Mesendoderm (in vitro differentiated cells): Measurements from ENCODE around the gene CEP41. TPM values are rescaled to one million over a fixed set of nuclear protein-coding genes. Genes with fewer than 3 reads are reported as not detected.

ENCODE experiments used
- DNase-seq: peaks from one replicate; pipeline ENCODE4 v3.0.0; 2013
- H2AK5ac ChIP-seq: 2 replicates; pipeline ENCODE4 v1.6.1; 2013; ENCODE audit warnings: low read length, inconsistent platforms
- H2BK120ac ChIP-seq: 2 replicates; pipeline ENCODE4 v1.6.1; 2013; ENCODE audit warnings: low read depth, mild to moderate bottlenecking, low read length, moderate library complexity, mixed read lengths
- H2BK15ac ChIP-seq: replicated peaks from 2 replicates; pipeline ENCODE4 v1.6.1; 2013; ENCODE audit warnings: low read depth, mild to moderate bottlenecking, moderate library complexity
- H2BK5ac ChIP-seq: 2 replicates; pipeline ENCODE4 v1.6.1; 2013; ENCODE audit warnings: low read length, inconsistent platforms
- H3K18ac ChIP-seq: 2 replicates; pipeline ENCODE4 v1.6.1; 2013; ENCODE audit warnings: mild to moderate bottlenecking, low read length, mixed read lengths
- H3K23ac ChIP-seq: one replicate; pipeline ENCODE4 v1.6.1; 2013; ENCODE audit warnings: low read length
- H3K27ac ChIP-seq: 2 replicates; pipeline ENCODE4 v1.5.1; 2013; ENCODE audit warnings: low read depth, mild to moderate bottlenecking, inconsistent platforms, low read length, moderate library complexity
- H3K27me3 ChIP-seq: 2 replicates; pipeline ENCODE4 v1.6.1; 2013; ENCODE audit warnings: low read length, control low read depth, mild to moderate bottlenecking, inconsistent platforms; ENCODE audit not compliant: insufficient read depth, poor library complexity
- H3K36me3 ChIP-seq: 2 replicates; pipeline ENCODE4 v1.6.1; 2013; ENCODE audit warnings: low read length, inconsistent platforms; ENCODE audit not compliant: control insufficient read depth, insufficient read depth
- H3K4ac ChIP-seq: one replicate; pipeline ENCODE4 v1.6.1; 2013; ENCODE audit warnings: low read depth, mild to moderate bottlenecking, low read length, moderate library complexity
- H3K4me1 ChIP-seq: 2 replicates; pipeline ENCODE4 v1.6.1; 2013; ENCODE audit warnings: low read depth, low read length, inconsistent platforms; ENCODE audit not compliant: control insufficient read depth
- H3K4me2 ChIP-seq: 2 replicates; pipeline ENCODE4 v1.6.1; 2013; ENCODE audit warnings: low read length
- H3K4me3 ChIP-seq: 2 replicates; pipeline ENCODE4 v1.5.1; 2013; ENCODE audit warnings: mild to moderate bottlenecking, low read length
- H3K56ac ChIP-seq: one replicate; pipeline ENCODE4 v1.6.1; 2013; ENCODE audit warnings: low read length
- H3K79me1 ChIP-seq: 2 replicates; pipeline ENCODE4 v1.6.1; 2013; ENCODE audit warnings: low read length, inconsistent platforms
- H3K79me2 ChIP-seq: 2 replicates; pipeline ENCODE4 v1.6.1; 2013; ENCODE audit warnings: mild to moderate bottlenecking, low read length; ENCODE audit not compliant: control insufficient read depth, insufficient read depth
- H3K9ac ChIP-seq: 2 replicates; pipeline ENCODE4 v1.6.1; 2013; ENCODE audit warnings: low read length, inconsistent platforms
- H4K5ac ChIP-seq: one replicate; pipeline ENCODE4 v1.6.1; 2013; ENCODE audit warnings: low read length
- H4K8ac ChIP-seq: one replicate; pipeline ENCODE4 v1.6.1; 2013; ENCODE audit warnings: low read depth, mild to moderate bottlenecking, control low read depth, low read length, moderate library complexity
- WGBS: extraction: QIAGEN DNeasy Blood & Tissue Kit; methylation state at CpG from one replicate; pipeline ENCODE4 v1.1.7; 2013; ENCODE audit warnings: low lambda C conversion rate, missing lambda C conversion rate; ENCODE audit not compliant: insufficient coverage; ENCODE audit errors: extremely low coverage; 5-methylcytosine and 5-hydroxymethylcytosine counted together
- polyA plus RNA-seq, 2 experiments: library from polyadenylated mRNA; stranded (reverse); fragments of 200-250 nt; gene quantifications; one replicate each; pipeline ENCODE4 v1.2.3, GENCODE V29; 2013

The CEP41 gene
- 11.1 TPM for polyA plus RNA-seq (2013, experiment 1 of 2)
- polyA plus RNA-seq (2013, experiment 2 of 2), result 11.3 TPM

GRCh38 chr7:130440527-130441365 lies at the start of gene CEP41:
Gene CEP41, minus strand, starts transcription at chr7:130441016. Its CDS starts 50 bp downstream, at chr7:130440966.
- peak; percentile 100 for DNase-seq
- no peaks in the 10 kb centered on the region for H3K27me3 ChIP-seq
- H3K4me3 ChIP-seq, result peak within 1 kb of the TSS; percentile 86
- peak within 1 kb of the TSS; percentile 94 for H3K27ac ChIP-seq
- no peak within 1 kb of the TSS for H4K8ac ChIP-seq
- no CpG with 5 or more reads among the region's 61 CpGs for WGBS
- H4K5ac ChIP-seq, result peak within 1 kb of the TSS; percentile 99
- H3K79me2 ChIP-seq, result no peaks in the 10 kb centered on the region
- peak within 1 kb of the TSS; percentile 40 for H2AK5ac ChIP-seq
- peak within 1 kb of the TSS; percentile 48 for H3K23ac ChIP-seq
- no peaks in the 10 kb centered on the region for H3K79me1 ChIP-seq
- peak within 1 kb of the TSS; percentile 94 for H3K9ac ChIP-seq
- H3K4ac ChIP-seq, result peak within 1 kb of the TSS; percentile 91
- H3K18ac ChIP-seq, result peak within 1 kb of the TSS; percentile 91
- peak within 1 kb of the TSS; percentile 41 for H2BK15ac ChIP-seq
- peak within 1 kb of the TSS; percentile 97 for H3K56ac ChIP-seq
- no peaks in the 10 kb centered on the region for H3K36me3 ChIP-seq
- H3K4me1 ChIP-seq, result peaks cover 6% of the 10 kb centered on the region
- peak within 1 kb of the TSS; percentile 97 for H2BK5ac ChIP-seq
- H2BK120ac ChIP-seq, result peak within 1 kb of the TSS; percentile 75
- H3K4me2 ChIP-seq, result peak within 1 kb of the TSS; percentile 81

DNA sequence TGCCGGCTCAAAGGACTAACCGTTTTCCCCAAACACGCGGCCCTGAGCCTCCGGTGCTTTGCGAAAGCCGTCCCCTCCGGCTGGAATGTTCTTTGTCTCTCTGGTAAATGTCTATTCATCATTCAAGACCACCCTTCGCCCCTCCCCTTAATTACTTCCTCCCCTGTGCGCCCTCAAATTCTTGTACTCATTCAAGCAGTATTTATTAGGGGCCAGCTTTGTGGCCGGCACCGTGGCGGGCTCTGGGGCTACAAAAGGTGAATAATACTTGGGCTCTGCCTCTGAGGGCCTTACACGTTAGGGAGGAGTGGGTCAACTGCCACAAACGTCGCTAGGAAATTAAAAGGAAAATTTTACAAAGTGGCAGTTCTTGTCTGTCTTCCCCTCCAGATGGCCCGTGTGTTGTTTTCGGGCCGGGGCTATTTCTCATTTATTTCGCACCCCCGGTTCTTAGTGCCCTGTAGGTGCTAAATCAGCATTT lies 49.5 kb upstream of the CEP41 start:
- H3K36me3 ChIP-seq, result no peaks in the 10 kb centered on the region
- peaks cover 19% of the 10 kb centered on the region for H3K79me2 ChIP-seq
- H3K4me3 ChIP-seq, result no peak overlapping the region
- peak overlapping the region; percentile 57 for H3K56ac ChIP-seq
- peaks cover 11% of the 10 kb centered on the region for H3K79me1 ChIP-seq
- peak overlapping the region; percentile 29 for H4K8ac ChIP-seq
- no peak overlapping the region for H2BK120ac ChIP-seq
- H2AK5ac ChIP-seq, result no peak overlapping the region
- H3K18ac ChIP-seq, result no peak overlapping the region
- peak overlapping the region; percentile 21 for H3K4ac ChIP-seq
- H3K4me1 ChIP-seq, result peaks cover 3% of the 10 kb centered on the region
- WGBS, result no CpG with 5 or more reads among the region's 21 CpGs
- DNase-seq, result peak; percentile 64
- H3K9ac ChIP-seq, result peak overlapping the region; percentile 52
- no peak overlapping the region for H3K23ac ChIP-seq
- H2BK5ac ChIP-seq, result no peak overlapping the region
- H3K27ac ChIP-seq, result no peak overlapping the region
- peak overlapping the region; percentile 22 for H3K4me2 ChIP-seq
- H3K27me3 ChIP-seq, result peaks cover 6% of the 10 kb centered on the region
- no peak overlapping the region for H2BK15ac ChIP-seq
- H4K5ac ChIP-seq, result no peak overlapping the region

GRCh38 chr7:130489140-130489983 lies 48.5 kb upstream of the CEP41 start:
- DNase-seq, result no peak
- H3K79me2 ChIP-seq, result peaks cover 14% of the 10 kb centered on the region
- H3K9ac ChIP-seq, result peak overlapping the region; percentile 5
- H2BK120ac ChIP-seq, result no peak overlapping the region
- H3K4me2 ChIP-seq, result no peak overlapping the region
- no peak overlapping the region for H2BK15ac ChIP-seq
- H4K5ac ChIP-seq, result no peak overlapping the region
- H3K4me3 ChIP-seq, result no peak overlapping the region
- no peak overlapping the region for H3K18ac ChIP-seq
- no peaks in the 10 kb centered on the region for H3K36me3 ChIP-seq
- peaks cover 3% of the 10 kb centered on the region for H3K4me1 ChIP-seq
- H3K23ac ChIP-seq, result no peak overlapping the region
- no peak overlapping the region for H2AK5ac ChIP-seq
- WGBS, result no CpG with 5 or more reads among the region's 10 CpGs
- peaks cover 11% of the 10 kb centered on the region for H3K79me1 ChIP-seq
- no peak overlapping the region for H3K4ac ChIP-seq
- H3K27ac ChIP-seq, result no peak overlapping the region
- H2BK5ac ChIP-seq, result no peak overlapping the region
- H4K8ac ChIP-seq, result no peak overlapping the region
- H3K27me3 ChIP-seq, result peaks cover 6% of the 10 kb centered on the region
- peak overlapping the region; percentile 9 for H3K56ac ChIP-seq

GRCh38 chr7:130488392-130489139 lies 47.8 kb upstream of the CEP41 start:
- no peak overlapping the region for H3K4ac ChIP-seq
- no peak overlapping the region for H3K18ac ChIP-seq
- H3K56ac ChIP-seq, result no peak overlapping the region
- peaks cover 3% of the 10 kb centered on the region for H3K4me1 ChIP-seq
- peaks cover 11% of the 10 kb centered on the region for H3K79me1 ChIP-seq
- DNase-seq, result no peak
- H3K79me2 ChIP-seq, result peaks cover 14% of the 10 kb centered on the region
- H3K23ac ChIP-seq, result no peak overlapping the region
- H3K4me2 ChIP-seq, result no peak overlapping the region
- no peak overlapping the region for H2BK15ac ChIP-seq
- no peak overlapping the region for H2BK120ac ChIP-seq
- H4K8ac ChIP-seq, result no peak overlapping the region
- no peak overlapping the region for H4K5ac ChIP-seq
- H3K36me3 ChIP-seq, result no peaks in the 10 kb centered on the region
- H3K27ac ChIP-seq, result no peak overlapping the region
- H2BK5ac ChIP-seq, result no peak overlapping the region
- WGBS, result no CpG with 5 or more reads among the region's 7 CpGs
- peaks cover 6% of the 10 kb centered on the region for H3K27me3 ChIP-seq
- H3K9ac ChIP-seq, result no peak overlapping the region
- no peak overlapping the region for H2AK5ac ChIP-seq
- H3K4me3 ChIP-seq, result no peak overlapping the region

- no peak overlapping the region for H3K18ac ChIP-seq
- peak; percentile 51 for DNase-seq
- H4K8ac ChIP-seq, result no peak overlapping the region
- peak overlapping the region; percentile 88 for H3K4me2 ChIP-seq
- H3K4ac ChIP-seq, result peak overlapping the region; percentile 26
- no peak overlapping the region for H4K5ac ChIP-seq
- H3K23ac ChIP-seq, result no peak overlapping the region
- no peak overlapping the region for H2AK5ac ChIP-seq
- peaks cover 3% of the 10 kb centered on the region for H3K4me1 ChIP-seq
- H3K4me3 ChIP-seq, result peak overlapping the region; percentile 79
- peak overlapping the region; percentile 90 for H3K9ac ChIP-seq
- no peaks in the 10 kb centered on the region for H3K36me3 ChIP-seq
- no peak overlapping the region for H2BK5ac ChIP-seq
- no peaks in the 10 kb centered on the region for H3K27me3 ChIP-seq
- WGBS, result no CpG with 5 or more reads among the region's 6 CpGs
- H3K79me2 ChIP-seq, result peaks cover 12% of the 10 kb centered on the region
- no peak overlapping the region for H3K27ac ChIP-seq
- H2BK15ac ChIP-seq, result no peak overlapping the region
- H3K79me1 ChIP-seq, result peaks cover 8% of the 10 kb centered on the region
- peak overlapping the region; percentile 99 for H3K56ac ChIP-seq
- no peak overlapping the region for H2BK120ac ChIP-seq
These were observed 46.2 kb upstream of the CEP41 start for GRCh38 chr7:130486954-130487436.
